Endodermal cell (in vitro differentiated cells): Measurements from ENCODE around the gene ZBTB1. TPM values are rescaled to one million over a fixed set of nuclear protein-coding genes. Genes with fewer than 3 reads are reported as not detected.
A peak's percentile ranks its signal among the peaks of the same experiment; 100 is the strongest.

Source experiments
- DNase-seq: peaks from one replicate; pipeline ENCODE4 v3.0.0-alpha.2; 2017
- H3K27ac ChIP-seq: 2 replicates; pipeline ENCODE4 v1.5.1; 2013; ENCODE audit warnings: mild to moderate bottlenecking, low read depth, low read length, moderate library complexity
- H3K27me3 ChIP-seq: 2 replicates; pipeline ENCODE4 v1.6.1; 2013; ENCODE audit warnings: mild to moderate bottlenecking, low read length, moderate library complexity; ENCODE audit not compliant: insufficient read depth, control insufficient read depth, poor library complexity, severe bottlenecking
- H3K36me3 ChIP-seq: 2 replicates; pipeline ENCODE4 v1.7.0; 2013; ENCODE audit warnings: mild to moderate bottlenecking, low read length, moderate library complexity; ENCODE audit not compliant: control insufficient read depth, insufficient read depth
- H3K4me1 ChIP-seq: one replicate; pipeline ENCODE4 v1.7.0; 2013; ENCODE audit warnings: low read length; ENCODE audit not compliant: control insufficient read depth, insufficient read depth
- H3K4me3 ChIP-seq: 2 replicates; pipeline ENCODE4 v1.5.1; 2013; ENCODE audit warnings: mild to moderate bottlenecking, low read length, moderate library complexity
- H3K9ac ChIP-seq: 2 replicates; pipeline ENCODE4 v1.6.1; 2013; ENCODE audit warnings: mild to moderate bottlenecking, low read length, moderate library complexity; ENCODE audit not compliant: poor library complexity, severe bottlenecking; ENCODE audit errors: extremely low read depth
- H3K9me3 ChIP-seq: 2 replicates; pipeline ENCODE4 v1.6.1; 2013; ENCODE audit warnings: mild to moderate bottlenecking, low read length, moderate library complexity; ENCODE audit not compliant: control insufficient read depth
- H3K27ac Mint-ChIP-seq: 2 replicates; pipeline ENCODE4 v1.8.0; 2020; ENCODE audit warnings: mixed read lengths
- H3K27me3 Mint-ChIP-seq: 2 replicates; pipeline ENCODE4 v1.8.0; 2021; ENCODE audit warnings: mild to moderate bottlenecking, mixed read lengths; ENCODE audit not compliant: insufficient read depth
- H3K36me3 Mint-ChIP-seq: 2 replicates; pipeline ENCODE4 v1.8.0; 2020; ENCODE audit warnings: low read depth, mixed read lengths
- H3K4me1 Mint-ChIP-seq: 2 replicates; pipeline ENCODE4 v1.8.0; 2020; ENCODE audit warnings: mixed read lengths
- H3K4me3 Mint-ChIP-seq: 2 replicates; pipeline ENCODE4 v1.8.0; 2020; ENCODE audit warnings: mild to moderate bottlenecking, moderate library complexity, mixed read lengths
- H3K9me3 Mint-ChIP-seq: 2 replicates; pipeline ENCODE4 v1.8.0; 2020; ENCODE audit warnings: mild to moderate bottlenecking, mixed read lengths
- CTCF ChIP-seq: fragments of 200-600 bp; sonication (generic); conservative IDR thresholded peaks from 2 replicates; pipeline ENCODE4 v1.5.0; 2021; ENCODE audit warnings: antibody characterized with exemption, mild to moderate bottlenecking
- WGBS, 2 experiments: methylation state at CpG; one replicate each; pipeline versions ENCODE4 v1.1.5 to v1.1.7; 2013; ENCODE audit warnings: missing lambda C conversion rate in 2 of 2, mixed read lengths in 1 of 2; ENCODE audit not compliant: insufficient coverage in 1 of 2, insufficient read length in 1 of 2; 5-methylcytosine and 5-hydroxymethylcytosine counted together
- total RNA-seq, 2 donors: library from RNA; stranded (reverse); fragmentation: NEBNext Ultra II Directional in 1 of 2; extraction: Animal tissue kit (Norgen Biotek cat#: 25700) in 1 of 2; gene quantifications; 2 replicates in 1 of 2; 3 replicates in 1 of 2; pipeline ENCODE4 v1.2.1, GENCODE V29; 2021

ZBTB1 gene
- total RNA-seq, 2 donors from 2014 or later, result 31.0 to 32.4 TPM

DNA sequence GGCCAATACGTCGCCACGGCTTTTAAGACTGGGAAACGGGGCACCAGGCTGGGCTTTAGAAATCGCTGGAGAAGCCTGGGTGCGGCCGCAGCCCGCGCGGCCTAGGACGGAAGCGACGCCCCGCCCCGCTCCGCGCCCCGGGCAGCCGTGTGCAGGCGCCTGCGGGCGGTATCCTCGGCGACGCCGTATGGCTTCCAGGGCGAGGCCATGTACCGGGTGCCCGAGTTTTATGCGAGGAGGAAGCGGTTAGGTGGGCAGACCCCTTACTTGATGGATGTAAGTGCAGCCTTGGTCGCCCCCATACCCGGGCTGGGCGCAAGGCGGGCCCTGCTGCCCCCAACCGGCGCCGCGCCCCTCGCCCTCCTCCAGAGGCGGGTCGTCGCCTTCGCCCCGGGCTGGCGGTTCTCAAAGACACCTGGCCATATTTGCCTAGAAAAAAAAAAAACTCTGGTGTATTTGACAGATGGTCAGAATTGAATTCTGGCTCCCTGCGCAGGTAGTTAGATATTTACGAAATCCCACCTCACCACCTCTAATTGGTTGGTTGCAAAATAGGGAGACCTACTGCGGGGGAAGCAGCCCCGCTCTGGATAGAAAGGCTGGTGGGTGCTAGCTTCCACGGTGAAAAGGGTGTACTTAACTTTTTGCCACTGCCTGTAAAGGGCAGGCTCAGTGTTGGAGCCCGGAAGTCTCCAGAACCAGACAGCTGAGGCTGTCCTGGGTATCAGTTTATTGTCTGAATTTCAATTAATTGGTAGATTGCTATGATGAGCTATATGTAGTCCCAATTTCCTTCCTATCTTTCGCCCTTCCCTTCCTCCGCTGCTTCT is 45.4 kb downstream of the ZBTB1 start, which contains the start of gene PPP1R36:
TSS of gene PPP1R36 (plus strand) at position 171 of the 830 bp plus-strand sequence. CDS start at position 208, 37 bp downstream.
- no peak within 1 kb of the TSS for H3K27ac Mint-ChIP-seq
- 7 to 12% methylated on average over 25 to 54 of the region's 54 CpGs for WGBS, 2 experiments
- H3K4me3 ChIP-seq, result peak within 1 kb of the TSS; percentile 77
- no peaks in the 10 kb centered on the region for H3K4me1 ChIP-seq
- H3K9me3 ChIP-seq, result no peaks in the 10 kb centered on the region
- peaks cover 8% of the 10 kb centered on the region for H3K4me1 Mint-ChIP-seq
- no peak within 1 kb of the TSS for H3K9ac ChIP-seq
- H3K27me3 Mint-ChIP-seq, result peaks cover 25% of the 10 kb centered on the region
- peaks cover 38% of the 10 kb centered on the region for H3K27me3 ChIP-seq
- H3K27ac ChIP-seq, result no peak within 1 kb of the TSS
- no peaks in the 10 kb centered on the region for H3K36me3 Mint-ChIP-seq
- DNase-seq, result peak; percentile 56
- no peak for TF ChIP-seq CTCF
- peak within 1 kb of the TSS; percentile 51 for H3K4me3 Mint-ChIP-seq
- no peaks in the 10 kb centered on the region for H3K36me3 ChIP-seq
- H3K9me3 Mint-ChIP-seq, result no peaks in the 10 kb centered on the region

- H3K36me3 Mint-ChIP-seq, result no peaks in the 10 kb centered on the region
- no peak for DNase-seq
- no peaks in the 10 kb centered on the region for H3K9me3 Mint-ChIP-seq
- Histone ChIP-seq H3K27me3 (peaks cover 38% of the 10 kb centered on the region), H3K4me3 (peak overlapping the region; percentile 77), H3K9me3 (no peaks in the 10 kb centered on the region), H3K4me1 (no peaks in the 10 kb centered on the region), H3K27ac (no peak overlapping the region), H3K9ac (no peak overlapping the region), H3K36me3 (no peaks in the 10 kb centered on the region)
- no peak for TF ChIP-seq CTCF
- no peak overlapping the region for H3K27ac Mint-ChIP-seq
- 85 to 86% methylated on average over 4 to 7 of the region's 7 CpGs for WGBS, 2 experiments
- H3K4me1 Mint-ChIP-seq, result peaks cover 7% of the 10 kb centered on the region
- H3K4me3 Mint-ChIP-seq, result peak overlapping the region; percentile 51
- H3K27me3 Mint-ChIP-seq, result peaks cover 25% of the 10 kb centered on the region
Observed at GRCh38 chr14:64550621-64551333, 46.2 kb downstream of the ZBTB1 start.

DNA sequence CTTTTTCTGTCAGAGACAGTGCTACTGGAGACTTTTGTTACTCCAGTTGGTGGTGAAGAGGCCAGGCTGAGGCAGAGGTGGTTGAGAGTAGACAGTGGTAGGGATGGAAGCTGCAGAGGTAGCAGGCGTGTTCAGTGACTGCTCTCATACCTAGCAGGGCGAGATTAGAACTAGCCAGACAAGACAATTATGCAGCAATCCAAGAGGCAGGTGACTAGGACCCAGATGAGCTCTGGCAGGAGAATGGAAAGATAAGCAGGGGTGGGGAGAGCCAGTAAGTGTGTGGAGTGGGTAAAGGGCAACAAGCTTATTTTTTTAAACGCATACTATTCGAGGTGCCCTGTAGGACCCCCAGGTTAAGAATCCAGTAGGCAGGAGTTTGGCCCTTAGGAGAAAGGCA is 50.0 kb downstream of the ZBTB1 start:
- H3K36me3 ChIP-seq, result no peaks in the 10 kb centered on the region
- no peak for TF ChIP-seq CTCF
- no peak overlapping the region for H3K4me3 ChIP-seq
- H3K27me3 ChIP-seq, result peaks cover 23% of the 10 kb centered on the region
- Mint-ChIP-seq H3K9me3 (no peaks in the 10 kb centered on the region), H3K36me3 (no peaks in the 10 kb centered on the region), H3K27me3 (peaks cover 15% of the 10 kb centered on the region), H3K4me3 (no peak overlapping the region), H3K4me1 (peaks cover 7% of the 10 kb centered on the region), H3K27ac (no peak overlapping the region)
- no peak overlapping the region for H3K9ac ChIP-seq
- no peak for DNase-seq
- no peaks in the 10 kb centered on the region for H3K9me3 ChIP-seq
- H3K4me1 ChIP-seq, result no peaks in the 10 kb centered on the region
- WGBS, 2 experiments, result 75 to 90% methylated on average over 4 of the region's 4 CpGs
- no peak overlapping the region for H3K27ac ChIP-seq
